MCF 10A (cell line): ENCODE measurements around the gene RHOBTB3. TPM values are rescaled to one million over a fixed set of nuclear protein-coding genes. Genes with fewer than 3 reads are reported as not detected.

ENCODE experiments used
- BruUV-seq: library from RNA; stranded (reverse); fragments of 400-500 nt; replicated peaks from 2 replicates; lab custom pipeline; 2021; lab: Mats Ljungman, UMichigan
- CTCF ChIA-PET: fragments of 300-600 bp; sonication (Branson Sonifier 250); formaldehyde crosslinking; extraction: SDS; loops from one replicate; lab custom pipeline; 2021; ENCODE audit warnings: antibody characterized with exemption, inconsistent platforms; lab: Yijun Ruan, JAX
- POLR2A ChIA-PET: fragments of 300-600, 350-650 bp; sonication (Branson Sonifier 250); formaldehyde crosslinking; extraction: SDS; loops from one replicate; lab custom pipeline; 2020; ENCODE audit warnings: antibody characterized with exemption, inconsistent platforms; lab: Yijun Ruan, JAX
- DNase-seq: peaks from one replicate; pipeline ENCODE4 v3.0.0-alpha.2; 2018; ENCODE audit not compliant: unreplicated experiment
- H3K27ac Mint-ChIP-seq: one replicate; pipeline ENCODE4 v1.8.0; 2022; ENCODE audit warnings: mild to moderate bottlenecking, low read depth, mixed read lengths; ENCODE audit not compliant: unreplicated experiment
- H3K27me3 Mint-ChIP-seq: one replicate; pipeline ENCODE4 v1.8.0; 2022; ENCODE audit warnings: mixed read lengths; ENCODE audit not compliant: insufficient read depth, unreplicated experiment
- H3K36me3 Mint-ChIP-seq: one replicate; pipeline ENCODE4 v1.8.0; 2022; ENCODE audit warnings: mild to moderate bottlenecking, moderate library complexity, mixed read lengths; ENCODE audit not compliant: insufficient read depth, unreplicated experiment
- H3K4me1 Mint-ChIP-seq: one replicate; pipeline ENCODE4 v1.8.0; 2022; ENCODE audit warnings: mixed read lengths; ENCODE audit not compliant: insufficient read depth, unreplicated experiment
- H3K4me3 Mint-ChIP-seq: one replicate; pipeline ENCODE4 v1.8.0; 2022; ENCODE audit warnings: mild to moderate bottlenecking, moderate library complexity, mixed read lengths; ENCODE audit not compliant: unreplicated experiment
- H3K9me3 Mint-ChIP-seq: one replicate; pipeline ENCODE4 v1.8.0; 2022; ENCODE audit warnings: mixed read lengths; ENCODE audit not compliant: unreplicated experiment
- CTCF ChIP-seq: fragments of 200-600 bp; IDR thresholded peaks from one replicate; pipeline ENCODE4 v1.8.0; 2022; ENCODE audit warnings: antibody characterized with exemption, mild to moderate bottlenecking; ENCODE audit not compliant: unreplicated experiment
- intact Hi-C: fragments of 100-400 bp; cut with micrococcal nuclease; formaldehyde crosslinking; loops from 2 replicates; pipeline ENCODE4 v1.14.1; 2022
- total RNA-seq: library from RNA; stranded (reverse); gene quantifications from 2 replicates; pipeline ENCODE4 v1.2.3, GENCODE V29; 2022

RHOBTB3 gene
- total RNA-seq, 1 experiment from 2014 or later = 3.4 TPM

- ChIA-PET POLR2A (interaction anchor here (0.7 kb wide), 1 partner anchor 12 kb away, joined by 3 read pairs; no protein-coding TSS in a partner anchor), CTCF (interaction anchor here (1.6 kb wide), 1 partner anchor 18 kb away, joined by 7 read pairs; no protein-coding TSS in a partner anchor)
- no peak for TF ChIP-seq CTCF
- Mint-ChIP-seq H3K4me1 (no peaks in the 10 kb centered on the region), H3K27me3 (no peaks in the 10 kb centered on the region), H3K36me3 (no peaks in the 10 kb centered on the region), H3K9me3 (no peaks in the 10 kb centered on the region), H3K27ac (no peak overlapping the region), H3K4me3 (no peak overlapping the region)
- no TSS peak for BruUV-seq
- no peak for DNase-seq
- intact Hi-C loops = no loop called here
These were observed 68.2 kb downstream of the RHOBTB3 start for GRCh38 chr5:95799191-95799835.

- no peaks in the 10 kb centered on the region for H3K27me3 Mint-ChIP-seq
- intact Hi-C loops = no loop called here
- CTCF ChIA-PET = interaction anchor here (2.5 kb wide), 1 partner anchor 19 kb away, joined by 9 read pairs; no protein-coding TSS in a partner anchor
- H3K4me3 Mint-ChIP-seq = no peak overlapping the region
- H3K9me3 Mint-ChIP-seq = no peaks in the 10 kb centered on the region
- H3K36me3 Mint-ChIP-seq = no peaks in the 10 kb centered on the region
- no peaks in the 10 kb centered on the region for H3K4me1 Mint-ChIP-seq
- no peak overlapping the region for H3K27ac Mint-ChIP-seq
- no peak for TF ChIP-seq CTCF
- BruUV-seq = no TSS peak
- DNase-seq = no peak
- POLR2A ChIA-PET = interaction anchor here (0.7 kb wide), 1 partner anchor 221 kb away, joined by 3 read pairs; no protein-coding TSS in a partner anchor
These were observed 69.4 kb downstream of the RHOBTB3 start for GRCh38 chr5:95800553-95800952.

GRCh38 chr5:95801532-95801931, 70.4 kb downstream of the RHOBTB3 start:
- DNase-seq = no peak
- POLR2A ChIA-PET = interaction anchor here (0.5 kb wide), 1 partner anchor 78 kb away, joined by 4 read pairs; no protein-coding TSS in a partner anchor
- H3K27ac Mint-ChIP-seq = no peak overlapping the region
- intact Hi-C loops = no loop called here
- CTCF ChIA-PET = interaction anchor here (0.9 to 2.5 kb wide), 2 partner anchors 20 to 45 kb away, joined by 5 to 9 read pairs; no protein-coding TSS in a partner anchor
- H3K27me3 Mint-ChIP-seq = no peaks in the 10 kb centered on the region
- no TSS peak for BruUV-seq
- no peak for TF ChIP-seq CTCF
- H3K4me1 Mint-ChIP-seq = no peaks in the 10 kb centered on the region
- H3K9me3 Mint-ChIP-seq = no peaks in the 10 kb centered on the region
- no peaks in the 10 kb centered on the region for H3K36me3 Mint-ChIP-seq
- no peak overlapping the region for H3K4me3 Mint-ChIP-seq

- Mint-ChIP-seq H3K36me3 (no peaks in the 10 kb centered on the region), H3K27ac (no peak overlapping the region), H3K4me1 (no peaks in the 10 kb centered on the region), H3K9me3 (no peaks in the 10 kb centered on the region), H3K4me3 (no peak overlapping the region), H3K27me3 (no peaks in the 10 kb centered on the region)
- no TSS peak for BruUV-seq
- DNase-seq = no peak
- TF ChIP-seq CTCF = no peak
- intact Hi-C loops = no loop called here
- ChIA-PET CTCF (interaction anchor here (0.9 to 2.5 kb wide), 2 partner anchors 20 to 44 kb away, joined by 5 to 9 read pairs; no protein-coding TSS in a partner anchor), POLR2A (no interaction called here)
These were observed 70.8 kb downstream of the RHOBTB3 start for GRCh38 chr5:95801961-95802360.
